GM19324 (cell line): ENCODE results near the gene KICS2.

Source experiments
- ATAC-seq: cut with Tn5 transposase; IDR thresholded peaks from one replicate; pipeline ENCODE4 v1.9.1; 2021; ENCODE audit warnings: mild to moderate bottlenecking, moderate library complexity; ENCODE audit not compliant: unreplicated experiment, low FRiP score

KICS2 gene

DNA sequence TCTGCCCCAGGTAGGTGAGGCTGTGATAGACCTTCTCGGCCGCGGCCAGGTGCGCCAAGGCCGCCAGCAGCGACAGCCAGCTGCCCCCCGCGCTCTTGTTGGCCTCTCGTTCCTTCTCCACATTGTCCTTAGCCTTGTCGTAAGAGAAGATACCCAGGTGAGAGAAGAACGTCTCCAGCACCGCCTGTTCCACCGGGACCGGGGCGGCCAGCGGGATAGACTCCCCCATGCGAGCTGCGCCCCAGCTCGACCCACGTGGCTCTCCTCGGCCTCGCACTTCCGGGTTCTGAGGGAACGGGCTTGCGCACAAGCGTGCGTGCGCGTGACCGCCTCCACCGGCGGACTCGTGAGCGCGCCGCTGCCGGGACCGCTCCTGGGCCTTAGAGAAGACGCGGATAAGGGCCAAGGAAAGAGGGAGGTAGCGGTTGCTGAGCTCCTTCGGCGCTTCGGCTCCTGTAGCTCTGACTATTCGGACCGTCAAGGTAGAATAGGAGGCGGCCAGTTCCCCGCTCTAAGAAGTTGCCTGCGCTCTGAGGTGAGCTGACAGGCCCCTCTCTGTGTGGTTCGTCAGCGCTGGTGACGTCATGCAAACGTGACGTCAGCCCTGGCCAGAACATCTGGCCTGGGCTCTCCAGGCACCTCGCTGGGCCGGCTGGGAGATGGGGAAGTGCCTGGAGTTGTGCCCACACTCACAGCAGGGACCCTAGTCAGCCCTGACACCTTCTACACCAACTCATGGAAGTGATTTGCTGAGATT lies at the start of gene KICS2:
Gene KICS2 (minus strand): TSS at position 288 of the 757 bp plus-strand sequence. CDS start 59 bp downstream, at position 229.
- ATAC-seq, result peak; percentile 98

DNA sequence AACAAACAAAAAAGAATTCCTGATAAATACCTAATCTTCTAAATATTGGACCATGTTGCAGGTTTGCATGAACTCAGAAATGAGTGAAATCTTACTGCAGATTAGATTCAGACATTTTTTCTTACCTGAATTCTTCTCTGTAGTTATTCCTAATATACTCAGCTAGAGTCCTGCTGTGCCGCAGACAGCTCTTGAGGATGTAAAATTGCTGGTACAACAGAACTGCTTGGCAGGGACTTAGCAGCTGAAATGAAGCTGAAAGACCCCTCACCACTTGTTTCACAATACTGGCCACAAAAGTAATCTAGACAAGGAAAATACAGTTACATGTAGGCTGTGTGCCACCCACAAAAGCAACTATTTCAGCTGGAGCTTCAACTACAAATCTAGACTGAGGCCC lies 48.3 kb upstream of the KICS2 start:
- no peak for ATAC-seq

DNA sequence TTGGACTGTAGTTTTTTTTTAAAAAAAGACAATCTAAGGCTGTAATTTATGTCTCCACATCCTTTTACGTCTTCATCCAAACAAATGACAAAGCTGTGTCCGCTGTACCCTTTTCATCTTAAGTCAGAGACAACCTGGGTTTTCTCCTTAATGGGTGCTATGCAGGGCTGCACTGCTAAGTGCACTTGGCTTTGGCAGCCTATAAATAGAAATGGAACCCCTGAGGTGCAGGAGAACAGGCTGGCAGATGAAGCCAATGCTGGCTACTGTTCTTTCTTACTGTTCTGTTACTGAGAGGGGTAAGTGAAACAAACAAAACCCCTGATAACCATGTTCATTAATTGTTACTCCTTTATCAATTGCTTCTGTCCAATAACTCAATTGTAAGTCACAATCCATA lies 47.1 kb upstream of the KICS2 start:
- no peak for ATAC-seq

DNA sequence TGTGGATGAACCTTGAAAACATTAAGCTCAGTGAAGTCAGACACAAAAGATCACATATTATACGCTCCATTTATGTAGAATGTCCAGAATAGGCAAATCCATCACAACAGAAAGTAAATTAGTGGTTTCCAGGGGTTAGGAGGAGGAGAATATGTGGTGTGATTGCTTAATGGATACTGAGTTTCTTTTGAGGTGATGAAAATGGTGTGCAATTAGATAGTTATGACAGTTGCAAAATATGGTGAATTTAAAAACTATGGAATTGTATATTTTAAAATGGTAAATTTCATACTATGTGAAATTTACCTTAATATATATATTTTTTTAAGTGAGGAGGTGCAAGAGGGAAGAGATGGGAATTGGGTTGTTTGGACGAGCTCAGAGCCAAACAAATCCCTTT lies 46.3 kb upstream of the KICS2 start:
- ATAC-seq, result no peak

DNA sequence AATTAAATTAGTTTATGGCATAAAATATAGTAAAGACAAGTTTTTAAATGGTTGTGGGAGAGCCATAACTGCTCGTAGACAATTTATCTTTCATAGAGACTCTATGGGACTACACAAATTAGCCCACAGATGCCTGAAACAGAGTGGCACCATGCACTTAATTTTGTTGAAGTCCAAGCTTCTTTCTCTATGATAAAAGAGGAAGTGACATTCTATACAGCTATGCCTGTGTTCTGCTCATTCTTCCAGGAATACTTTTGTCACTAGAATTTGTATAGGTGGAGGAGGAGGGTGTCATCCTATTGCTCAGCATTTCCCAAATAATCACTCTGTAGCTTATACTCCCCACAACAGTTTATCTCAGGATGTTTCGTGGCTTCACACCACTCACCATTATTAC lies 43.7 kb upstream of the KICS2 start:
- no peak for ATAC-seq

DNA sequence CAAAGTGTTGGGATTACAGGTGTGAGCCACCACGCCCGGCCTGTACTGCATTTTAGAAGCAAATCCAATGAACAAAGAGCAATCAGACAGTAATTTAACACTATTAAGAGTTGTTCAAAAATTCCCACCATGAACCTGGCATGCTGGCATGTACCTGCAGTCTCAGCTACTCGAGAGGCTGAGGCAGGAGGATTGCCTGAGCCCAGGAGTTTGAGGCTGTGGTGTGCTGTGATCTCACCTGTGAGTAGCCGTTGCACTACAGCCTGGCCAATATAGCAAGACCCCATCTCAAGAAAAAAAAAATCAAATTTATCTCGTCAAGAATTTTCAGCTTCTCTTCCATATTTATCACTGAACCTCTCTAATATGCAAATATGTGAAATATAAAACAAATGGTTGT lies 39.7 kb upstream of the KICS2 start:
- no peak for ATAC-seq

DNA sequence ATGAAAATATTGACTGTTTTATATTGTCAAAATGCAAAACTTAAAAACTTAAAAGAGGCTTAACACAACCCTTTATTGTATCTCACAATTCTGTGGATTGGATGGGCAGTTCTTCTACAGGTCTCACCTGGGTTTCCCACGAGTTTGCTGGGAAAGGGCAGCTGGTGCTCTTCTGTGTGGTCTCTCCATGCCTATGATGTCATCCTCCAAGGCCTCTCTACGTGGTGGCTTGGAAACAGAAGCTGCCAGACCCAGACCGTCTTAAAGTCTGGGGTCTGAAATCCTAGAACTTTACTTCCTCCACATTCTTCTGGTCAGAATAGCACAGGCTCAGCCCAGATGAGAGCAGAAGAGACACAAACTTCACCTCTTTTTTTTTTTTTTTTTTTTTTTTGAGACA lies 36.5 kb upstream of the KICS2 start:
- no peak for ATAC-seq

DNA sequence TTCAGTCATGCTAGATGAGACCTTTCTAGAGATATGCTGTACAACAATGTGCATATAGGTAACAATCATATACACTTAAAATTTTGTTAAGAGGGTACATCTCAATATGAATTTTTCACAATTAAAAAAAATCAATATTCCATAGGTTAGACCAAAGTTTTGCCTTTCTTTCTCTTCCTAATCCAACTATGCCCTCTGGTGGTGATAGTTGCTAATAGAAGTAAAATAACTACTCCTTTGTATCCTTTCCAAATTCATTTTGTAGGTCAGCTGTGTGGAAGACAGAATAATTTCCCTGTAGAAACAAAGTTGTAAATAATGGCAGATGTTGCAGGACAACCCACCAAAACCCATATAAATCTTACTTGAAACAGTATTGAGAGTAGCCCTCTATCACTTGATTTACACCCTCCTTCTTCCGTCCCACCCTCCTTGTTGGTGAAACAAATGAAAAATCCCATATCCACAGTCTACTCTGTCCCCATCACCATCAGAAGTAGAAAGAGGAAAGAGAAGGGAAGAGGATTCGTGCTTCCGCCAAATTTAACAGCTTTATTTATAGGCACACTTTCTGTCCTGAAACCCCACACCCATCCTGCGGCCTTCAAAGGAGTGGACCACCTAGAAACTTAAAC lies 34.2 kb upstream of the KICS2 start:
- ATAC-seq, result no peak

DNA sequence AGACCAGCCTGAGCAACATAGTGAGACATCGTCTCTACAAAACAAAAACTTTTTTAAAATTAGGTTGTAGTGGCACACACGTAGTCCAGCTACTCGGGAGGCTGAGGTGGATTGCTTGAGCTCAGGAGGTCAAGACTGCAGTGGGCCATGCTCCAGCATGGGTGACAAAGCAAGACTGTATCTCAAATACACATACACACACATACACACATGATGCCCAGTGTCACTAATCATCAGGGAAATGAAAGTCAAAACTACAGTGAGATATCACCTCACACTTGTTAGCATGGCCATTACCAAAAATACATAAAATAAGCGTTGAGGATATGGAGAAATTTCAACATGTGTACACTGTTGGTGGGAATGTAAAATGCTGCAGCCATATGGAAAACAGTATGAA lies 33.2 kb upstream of the KICS2 start:
- ATAC-seq, result no peak

DNA sequence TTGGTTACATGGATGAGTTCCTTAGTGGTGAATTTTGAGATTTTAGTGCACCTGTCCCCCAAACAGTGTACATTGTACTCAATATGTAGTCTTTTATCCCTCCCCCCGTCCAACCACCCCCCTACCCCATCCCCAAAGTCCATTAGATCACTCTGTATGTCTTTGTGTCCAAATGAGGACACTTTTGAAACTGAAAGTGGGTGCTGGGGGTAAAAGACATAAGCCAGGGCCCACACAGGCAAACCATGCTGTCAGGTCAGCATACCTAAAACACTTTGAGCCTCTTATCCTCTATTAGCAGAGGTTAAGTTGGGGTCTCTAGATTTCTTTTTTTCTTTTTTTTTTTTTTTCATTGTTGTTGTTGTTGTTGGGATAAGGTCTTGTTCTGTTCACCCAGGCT lies 31.3 kb upstream of the KICS2 start:
- no peak for ATAC-seq

DNA sequence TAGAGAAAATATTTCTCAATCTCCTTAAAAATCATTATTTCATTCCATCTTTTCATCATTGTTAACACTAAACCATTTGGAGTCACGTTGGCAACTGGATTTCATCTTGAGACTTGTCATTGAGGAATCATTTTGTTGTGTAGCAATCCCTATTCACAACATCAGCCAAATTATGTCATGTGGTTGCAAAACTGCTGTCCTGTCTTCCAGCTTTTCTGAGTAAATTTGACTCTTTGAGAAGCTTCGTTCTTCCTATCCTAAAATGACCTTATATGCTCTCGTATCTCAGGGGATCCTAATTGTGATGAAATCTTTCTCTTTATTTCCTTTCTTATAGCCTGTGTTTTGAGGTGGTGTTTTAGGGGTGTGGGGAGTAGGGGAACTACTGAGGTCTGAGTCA lies 30.6 kb upstream of the KICS2 start:
- no peak for ATAC-seq

DNA sequence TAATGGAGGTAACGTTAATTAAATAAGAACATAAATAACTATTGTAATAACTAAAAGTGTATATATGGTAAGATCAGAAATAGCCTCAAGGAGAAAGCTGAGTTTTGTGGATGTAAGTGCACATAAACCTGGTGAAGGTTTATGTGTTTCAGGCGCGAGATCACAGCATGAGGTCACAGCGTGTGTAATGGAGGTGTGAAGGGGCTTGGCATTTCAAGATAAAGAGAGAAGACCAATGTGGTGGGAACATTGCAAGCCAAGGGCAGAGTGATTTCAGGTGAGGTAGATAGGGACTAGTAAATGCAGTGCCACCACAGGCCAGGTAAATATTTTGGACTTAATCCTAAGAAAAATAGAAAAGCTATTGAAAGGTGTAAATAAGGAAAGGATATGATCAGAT lies 21.7 kb upstream of the KICS2 start:
- no peak for ATAC-seq

DNA sequence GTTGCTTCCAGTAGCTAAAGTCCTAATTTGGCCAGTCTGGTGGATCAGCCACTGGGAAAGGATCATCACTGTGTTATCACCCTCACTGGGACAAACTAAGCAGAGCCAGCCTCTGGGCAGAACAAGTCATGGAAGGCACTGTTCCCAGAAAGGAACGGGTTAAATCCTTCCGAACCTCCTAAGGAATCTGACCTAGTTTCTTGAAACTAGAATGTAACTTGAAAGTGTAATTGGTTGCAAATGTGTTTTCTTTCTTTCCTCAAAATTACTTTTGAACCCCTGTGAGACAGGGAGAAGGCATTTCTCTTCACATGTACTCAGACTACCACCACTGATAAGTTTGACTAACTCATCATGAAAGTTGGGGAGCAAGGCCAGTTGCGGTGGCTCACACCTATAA lies 18.7 kb upstream of the KICS2 start:
- ATAC-seq, result no peak

DNA sequence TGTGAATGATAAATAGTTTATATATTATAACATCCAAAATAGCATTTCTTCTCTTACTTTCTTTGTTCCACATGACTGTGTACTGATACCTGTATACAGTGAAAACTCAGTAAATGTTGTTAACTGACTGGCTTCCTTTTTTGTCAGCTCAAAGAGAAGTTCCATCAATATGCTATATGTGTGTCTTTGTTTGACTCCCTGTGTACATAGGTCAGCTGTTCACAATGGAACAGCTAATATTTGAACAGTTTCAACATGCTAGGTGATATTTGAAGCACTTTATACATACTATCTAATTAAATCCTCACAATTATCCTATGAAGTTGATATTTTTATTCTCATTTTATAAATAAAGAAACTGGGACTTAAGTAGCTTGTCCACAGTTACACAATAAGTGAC lies 15.3 kb upstream of the KICS2 start:
- ATAC-seq, result no peak

DNA sequence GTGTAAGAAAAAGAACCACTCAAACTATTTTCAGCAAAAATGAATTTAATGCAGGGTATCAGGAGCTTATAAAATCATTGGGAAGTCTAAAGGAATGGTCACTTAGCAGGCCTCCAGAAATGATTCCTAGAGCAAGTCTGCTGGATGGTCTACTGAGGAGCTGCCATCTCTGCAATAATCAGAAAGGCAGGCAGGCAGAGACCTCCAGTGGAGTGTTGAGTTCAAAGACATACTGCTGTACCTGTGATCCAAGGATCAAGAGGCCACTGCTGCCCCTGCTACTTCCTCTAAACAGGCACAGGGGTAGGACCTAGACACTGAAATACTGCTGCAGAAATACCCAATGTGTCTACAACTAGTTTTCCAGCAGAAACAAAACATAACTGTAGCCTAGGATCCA lies 14.5 kb upstream of the KICS2 start:
- ATAC-seq, result no peak

DNA sequence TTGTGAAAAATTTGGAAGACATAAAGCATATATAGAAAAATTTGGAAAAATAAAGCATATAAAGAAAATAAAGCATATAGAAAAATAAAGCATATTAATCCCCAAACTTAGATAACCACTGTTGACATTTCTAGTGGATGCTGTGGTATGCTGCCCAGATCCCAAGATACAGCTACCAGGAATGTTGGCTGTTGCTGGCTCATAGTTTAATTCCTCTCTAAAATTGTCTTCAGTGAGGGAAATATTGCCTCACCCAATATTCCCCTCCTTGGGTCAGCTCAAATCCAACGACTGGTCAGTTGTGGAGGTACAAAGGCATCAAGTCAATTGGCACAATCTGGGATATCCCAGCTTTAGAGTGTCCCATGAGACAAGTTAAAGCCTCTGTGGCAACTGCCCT lies 10.1 kb upstream of the KICS2 start:
- no peak for ATAC-seq

DNA sequence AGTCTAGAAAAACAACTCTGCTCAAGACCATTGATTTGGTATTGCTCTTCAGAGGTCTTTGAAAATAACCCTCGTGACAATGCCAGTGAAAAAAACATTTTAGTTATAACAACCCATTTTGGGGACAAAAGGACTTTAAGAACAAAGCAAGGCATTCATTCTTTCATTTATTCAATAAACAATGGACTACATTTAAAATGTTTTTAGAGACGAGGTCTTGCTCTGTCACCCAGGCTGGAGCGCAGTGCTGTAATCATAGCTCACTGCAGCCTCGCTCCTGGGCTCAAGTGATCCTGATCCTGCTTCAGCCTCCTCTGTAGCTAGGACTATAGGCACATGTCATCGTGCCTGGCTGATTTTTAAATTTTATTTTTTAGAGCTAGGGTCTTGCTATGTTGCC lies 7.7 kb upstream of the KICS2 start:
- no peak for ATAC-seq

DNA sequence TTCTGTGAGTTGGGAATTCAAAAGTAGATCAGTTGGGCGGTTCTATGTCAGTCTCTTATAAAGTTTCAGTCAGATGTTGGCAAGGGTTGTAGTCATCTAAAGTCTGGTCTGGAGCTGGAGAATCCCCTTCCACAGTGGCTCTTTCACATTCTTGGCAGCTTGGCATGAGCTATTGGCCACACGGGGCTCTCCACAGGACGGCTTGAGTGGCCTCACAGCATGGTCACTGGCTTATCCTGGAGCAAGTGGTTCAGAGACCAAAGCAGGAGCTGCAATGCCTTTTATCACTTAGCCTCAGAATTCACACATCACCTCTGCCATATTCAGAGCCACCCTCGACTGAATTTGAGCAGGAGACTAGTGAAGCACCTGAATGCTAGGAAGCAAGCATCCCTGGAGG lies 7.1 kb upstream of the KICS2 start:
- no peak for ATAC-seq

DNA sequence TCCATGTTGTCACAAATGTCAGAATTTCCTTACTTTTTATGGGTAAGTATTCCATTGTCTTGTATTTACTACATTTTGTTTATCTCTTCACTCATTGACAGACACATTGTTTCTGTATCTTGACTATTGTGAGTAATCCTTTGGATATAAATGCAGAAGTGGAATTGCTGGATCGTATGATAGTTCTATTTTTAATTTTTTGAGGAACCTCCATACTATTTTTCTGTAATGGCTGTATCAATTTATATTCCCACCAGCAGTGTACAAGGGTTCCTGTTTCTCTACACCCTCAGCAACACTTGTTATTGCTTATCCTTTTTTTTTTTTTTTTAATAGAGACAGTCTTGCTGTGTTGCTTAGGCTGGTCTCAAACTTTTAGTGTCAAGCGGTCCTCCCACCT lies 3.5 kb upstream of the KICS2 start:
- ATAC-seq, result no peak

DNA sequence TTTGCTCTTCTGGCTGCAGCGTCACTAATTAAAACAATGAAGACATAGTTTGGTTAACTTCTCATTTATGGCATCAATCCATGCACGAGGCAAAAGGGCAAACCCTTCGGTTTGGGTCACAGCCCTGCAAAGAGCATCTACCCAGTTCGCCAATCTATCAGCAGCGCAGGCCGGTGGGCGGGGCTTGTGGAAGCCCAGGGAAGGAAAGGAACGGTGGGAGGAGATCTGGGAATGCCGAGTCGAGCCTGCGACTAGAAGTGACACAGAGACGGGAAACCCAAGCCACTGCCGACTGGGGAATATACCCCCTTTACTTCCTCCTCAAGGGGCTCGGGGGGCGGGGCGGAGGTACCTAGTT lies 466 bp downstream of the KICS2 start:
- peak; percentile 19 for ATAC-seq

DNA sequence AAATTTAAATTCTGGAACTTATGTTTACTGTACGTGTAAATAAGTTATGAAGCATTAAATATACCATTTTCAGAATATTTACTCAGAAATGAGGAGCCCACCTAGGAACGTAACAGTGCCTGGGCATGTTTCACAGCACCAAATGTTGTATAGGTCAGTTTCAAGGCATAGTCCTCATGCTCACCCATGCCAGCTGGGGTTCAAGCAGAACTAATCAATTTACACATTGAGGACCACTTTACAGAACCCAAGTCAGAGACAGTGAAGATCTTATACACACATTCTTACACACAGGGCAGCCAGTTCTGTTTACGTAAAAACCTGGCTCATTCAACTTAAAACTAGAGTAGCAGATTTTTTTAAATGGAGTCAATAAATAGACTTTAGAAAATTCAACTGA lies 2.0 kb downstream of the KICS2 start:
- ATAC-seq, result no peak

DNA sequence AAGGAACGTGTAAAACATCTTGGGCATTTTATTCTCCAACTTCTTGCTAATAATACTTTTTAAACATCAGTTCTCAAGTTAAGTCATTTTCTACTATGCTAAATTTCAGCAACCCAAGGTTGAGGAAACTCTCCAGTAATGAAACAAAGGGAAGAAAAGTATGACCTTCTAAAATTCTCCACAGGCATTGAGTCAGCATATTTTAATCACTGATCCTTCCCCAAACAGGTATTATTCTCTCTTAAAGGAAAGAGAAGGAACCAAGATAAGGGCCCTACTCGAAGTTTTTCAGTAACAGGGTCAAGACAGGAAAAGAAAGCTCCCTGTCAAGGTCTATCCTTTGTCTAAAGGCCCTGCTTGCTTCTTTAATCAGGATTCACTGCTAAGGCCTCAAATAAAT lies 3.0 kb downstream of the KICS2 start:
- no peak for ATAC-seq

DNA sequence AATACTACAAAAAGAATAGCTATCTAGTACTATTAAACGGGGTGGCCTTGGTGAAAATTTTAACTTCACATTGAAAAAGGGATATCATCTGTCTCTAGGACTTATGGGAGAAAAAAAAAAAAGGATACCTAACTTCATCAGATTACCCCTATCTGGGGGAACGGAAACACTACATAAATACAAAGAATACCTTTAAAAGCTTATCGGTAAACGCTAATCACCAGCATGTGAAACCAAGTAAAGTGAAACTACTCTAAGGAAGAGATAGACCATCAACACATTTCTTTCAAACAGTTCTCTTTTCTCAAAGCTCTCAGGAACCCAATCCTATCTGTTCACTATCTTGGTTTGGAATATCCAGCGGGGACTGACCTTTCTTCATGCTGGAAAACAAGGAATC lies 3.5 kb downstream of the KICS2 start:
- ATAC-seq, result no peak
